HFF-Myc (cell line): ENCODE measurements around the gene ARPC1A.
A peak's percentile ranks its signal among the peaks of the same experiment; 100 is the strongest.

Experiments used
- DNase-seq: peaks from one replicate; pipeline ENCODE4 v3.0.0-alpha.2; 2011; ENCODE audit warnings: low read depth; ENCODE audit errors: extremely low read depth
- H3K4me3 ChIP-seq: replicated peaks from 2 replicates; pipeline ENCODE4 v1.5.1; 2011; ENCODE audit warnings: low read depth, mild to moderate bottlenecking, control low read depth, low read length
- CTCF ChIP-seq: IDR thresholded peaks from 2 replicates; pipeline ENCODE4 v1.5.1; 2012; ENCODE audit warnings: mild to moderate bottlenecking, low read depth, low read length, control low read depth; ENCODE audit errors: missing control alignments

ARPC1A gene

GRCh38 chr7:99369767-99370391 lies 44.2 kb downstream of the ARPC1A start:
- no peak for DNase-seq
- TF ChIP-seq CTCF = no peak

GRCh38 chr7:99371376-99371920 lies 45.8 kb downstream of the ARPC1A start:
- no peak overlapping the region for H3K4me3 ChIP-seq
- DNase-seq = no peak
- no peak for TF ChIP-seq CTCF

More at GRCh38 chr7:99369767-99370391, 44.2 kb downstream of the ARPC1A start:
- no peak overlapping the region for H3K4me3 ChIP-seq

GRCh38 chr7:99372275-99373090 lies 46.8 kb downstream of the ARPC1A start:
- no peak for DNase-seq
- no peak for TF ChIP-seq CTCF
- no peak overlapping the region for H3K4me3 ChIP-seq

GRCh38 chr7:99373091-99374066 lies 47.7 kb downstream of the ARPC1A start:
- peak overlapping the region; percentile 63 for H3K4me3 ChIP-seq
- no peak for DNase-seq
- TF ChIP-seq CTCF = no peak

GRCh38 chr7:99374111-99375064 lies 48.7 kb downstream of the ARPC1A start, which contains the start of gene ARPC1B:
Gene ARPC1B, plus strand, starts transcription at chr7:99374730. Its CDS starts 10,985 bp downstream, at chr7:99385715.
- peak within 1 kb of the TSS; percentile 63 for H3K4me3 ChIP-seq
- DNase-seq = no peak
- TF ChIP-seq CTCF = no peak
